MM.1S (cell line): ENCODE results near the gene IFNL3.

Experiments
- DNase-seq: peaks from one replicate; pipeline ENCODE4 v3.0.0-alpha.2; 2015
- H2AFZ ChIP-seq: fragments of 300-600 bp; sonication (generic); 2 replicates; pipeline ENCODE4 v1.6.0; 2016; ENCODE audit warnings: antibody characterized with exemption, low read length
- H3F3A ChIP-seq: fragments of 300-600 bp; sonication (generic); 2 replicates; pipeline ENCODE4 v1.6.1; 2016; ENCODE audit warnings: mild to moderate bottlenecking, antibody characterized with exemption, low read length, moderate library complexity, mixed read lengths; ENCODE audit not compliant: insufficient read depth
- H3K27ac ChIP-seq: fragments of 300-600 bp; sonication (generic); 2 replicates; pipeline ENCODE4 v1.5.1; 2016; ENCODE audit warnings: mild to moderate bottlenecking, low read length
- H3K27me3 ChIP-seq: fragments of 300-600 bp; sonication (generic); replicated peaks from 2 replicates; pipeline ENCODE4 v1.6.0; 2016; ENCODE audit warnings: low read length; ENCODE audit not compliant: insufficient read depth
- H3K36me3 ChIP-seq: fragments of 300-600 bp; sonication (generic); replicated peaks from 2 replicates; pipeline ENCODE4 v1.6.1; 2016; ENCODE audit warnings: mild to moderate bottlenecking, low read length, mixed read lengths; ENCODE audit not compliant: insufficient read depth
- H3K4me1 ChIP-seq: fragments of 300-600 bp; sonication (generic); 2 replicates; pipeline ENCODE4 v1.6.1; 2016; ENCODE audit warnings: low read length, mixed read lengths
- H3K4me2 ChIP-seq: fragments of 300-600 bp; sonication (generic); 2 replicates; pipeline ENCODE4 v1.6.0; 2016; ENCODE audit warnings: low read depth, low read length
- H3K4me3 ChIP-seq: fragments of 300-600 bp; sonication (generic); 2 replicates; pipeline ENCODE4 v1.5.1; 2016; ENCODE audit warnings: low read length, mixed read lengths
- H3K79me2 ChIP-seq: fragments of 300-600 bp; sonication (generic); 2 replicates; pipeline ENCODE4 v1.6.1; 2016; ENCODE audit warnings: mixed run types, low read length, mixed read lengths
- H3K9ac ChIP-seq: fragments of 300-600 bp; sonication (generic); 2 replicates; pipeline ENCODE4 v1.6.1; 2016; ENCODE audit warnings: low read length, mixed read lengths
- H3K9me2 ChIP-seq: fragments of 300-600 bp; sonication (generic); replicated peaks from 2 replicates; pipeline ENCODE4 v1.6.1; 2016; ENCODE audit warnings: mild to moderate bottlenecking, low read length, mixed read lengths; ENCODE audit not compliant: insufficient read depth
- H3K9me3 ChIP-seq: fragments of 300-600 bp; sonication (generic); replicated peaks from 2 replicates; pipeline ENCODE4 v1.6.1; 2016; ENCODE audit warnings: mild to moderate bottlenecking, low read length, mixed read lengths; ENCODE audit not compliant: insufficient read depth
- H4K20me1 ChIP-seq: fragments of 300-600 bp; sonication (generic); 2 replicates; pipeline ENCODE4 v1.6.1; 2016; ENCODE audit warnings: mild to moderate bottlenecking, low read length, moderate library complexity, mixed read lengths; ENCODE audit not compliant: insufficient read depth
- EZH2 ChIP-seq: fragments of 300-600 bp; sonication (generic); optimal IDR thresholded peaks from 2 replicates; pipeline ENCODE3; 2017; ENCODE audit warnings: low read depth, mild to moderate bottlenecking, antibody characterized with exemption, low read length, mixed read lengths
- EZH2phosphoT487 ChIP-seq: fragments of 300-600 bp; sonication (generic); IDR thresholded peaks from 2 replicates; pipeline ENCODE4 v1.6.1; 2018; ENCODE audit warnings: antibody characterized with exemption, low read length
- TF ChIP-seq, protein P1 (sequence below): fragments of 300-600 bp; sonication (generic); IDR thresholded peaks from 2 replicates; pipeline ENCODE4 v1.5.1; 2016; ENCODE audit warnings: antibody characterized with exemption, low read length, mixed read lengths

IFNL3 gene

DNA sequence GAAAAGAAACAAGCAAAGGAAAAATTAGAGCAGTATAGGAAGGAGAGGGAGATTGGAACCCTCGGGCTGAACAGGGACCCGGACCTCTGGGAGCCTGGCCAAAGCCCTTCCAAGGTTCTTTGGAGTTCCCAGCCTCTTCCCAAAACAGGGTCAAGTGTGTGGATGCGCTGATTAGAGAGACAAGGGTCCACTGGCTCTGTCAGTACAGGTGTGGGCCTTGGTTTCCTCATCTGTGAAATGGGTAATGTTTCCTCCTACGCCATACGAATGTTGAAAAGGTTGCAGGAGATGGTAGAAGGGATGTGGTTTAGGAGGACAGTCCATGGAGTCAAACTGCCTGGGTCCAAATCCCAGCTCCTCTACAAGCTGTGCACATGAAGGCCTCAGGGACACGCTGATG, 38.7 kb downstream of the IFNL3 start:
- peaks cover 75% of the 10 kb centered on the region for H3K27me3 ChIP-seq
- no peaks in the 10 kb centered on the region for H4K20me1 ChIP-seq
- no peak overlapping the region for H3K9ac ChIP-seq
- no peak overlapping the region for H3K27ac ChIP-seq
- TF ChIP-seq EZH2 (no peak), EZH2phosphoT487 (no peak)
- TF ChIP-seq, protein P1, sequence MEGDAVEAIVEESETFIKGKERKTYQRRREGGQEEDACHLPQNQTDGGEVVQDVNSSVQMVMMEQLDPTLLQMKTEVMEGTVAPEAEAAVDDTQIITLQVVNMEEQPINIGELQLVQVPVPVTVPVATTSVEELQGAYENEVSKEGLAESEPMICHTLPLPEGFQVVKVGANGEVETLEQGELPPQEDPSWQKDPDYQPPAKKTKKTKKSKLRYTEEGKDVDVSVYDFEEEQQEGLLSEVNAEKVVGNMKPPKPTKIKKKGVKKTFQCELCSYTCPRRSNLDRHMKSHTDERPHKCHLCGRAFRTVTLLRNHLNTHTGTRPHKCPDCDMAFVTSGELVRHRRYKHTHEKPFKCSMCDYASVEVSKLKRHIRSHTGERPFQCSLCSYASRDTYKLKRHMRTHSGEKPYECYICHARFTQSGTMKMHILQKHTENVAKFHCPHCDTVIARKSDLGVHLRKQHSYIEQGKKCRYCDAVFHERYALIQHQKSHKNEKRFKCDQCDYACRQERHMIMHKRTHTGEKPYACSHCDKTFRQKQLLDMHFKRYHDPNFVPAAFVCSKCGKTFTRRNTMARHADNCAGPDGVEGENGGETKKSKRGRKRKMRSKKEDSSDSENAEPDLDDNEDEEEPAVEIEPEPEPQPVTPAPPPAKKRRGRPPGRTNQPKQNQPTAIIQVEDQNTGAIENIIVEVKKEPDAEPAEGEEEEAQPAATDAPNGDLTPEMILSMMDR, result no peak
- H2AFZ ChIP-seq, result no peak overlapping the region
- H3K79me2 ChIP-seq, result no peaks in the 10 kb centered on the region
- DNase-seq, result no peak
- H3K4me3 ChIP-seq, result no peak overlapping the region
- H3K9me2 ChIP-seq, result no peaks in the 10 kb centered on the region
- no peaks in the 10 kb centered on the region for H3F3A ChIP-seq
- H3K9me3 ChIP-seq, result no peaks in the 10 kb centered on the region
- H3K4me1 ChIP-seq, result no peaks in the 10 kb centered on the region
- H3K4me2 ChIP-seq, result no peak overlapping the region
- no peaks in the 10 kb centered on the region for H3K36me3 ChIP-seq

DNA sequence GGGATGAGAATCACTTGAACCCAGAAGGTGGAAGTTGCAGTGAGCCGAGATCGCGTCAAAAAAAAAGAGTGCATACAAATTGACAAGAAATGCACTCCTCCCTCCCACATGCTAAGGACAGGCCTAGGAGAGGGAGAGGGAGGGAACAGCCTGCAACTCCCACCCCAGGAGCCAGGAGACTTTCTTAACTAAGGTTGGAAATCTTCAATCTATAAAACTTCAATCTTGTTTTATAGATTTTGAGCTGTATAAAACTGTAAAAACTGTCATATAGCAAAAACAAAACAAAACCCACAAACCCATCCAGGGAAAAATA, 39.4 kb downstream of the IFNL3 start:
- no peaks in the 10 kb centered on the region for H3K9me3 ChIP-seq
- no peak overlapping the region for H3K9ac ChIP-seq
- no peak overlapping the region for H2AFZ ChIP-seq
- no peaks in the 10 kb centered on the region for H3K4me1 ChIP-seq
- H3K79me2 ChIP-seq, result no peaks in the 10 kb centered on the region
- H3K4me2 ChIP-seq, result no peak overlapping the region
- H3K9me2 ChIP-seq, result no peaks in the 10 kb centered on the region
- H3K36me3 ChIP-seq, result no peaks in the 10 kb centered on the region
- no peaks in the 10 kb centered on the region for H4K20me1 ChIP-seq
- TF ChIP-seq, protein P1, result no peak
- TF ChIP-seq EZH2 (no peak), EZH2phosphoT487 (no peak)
- peaks cover 82% of the 10 kb centered on the region for H3K27me3 ChIP-seq
- no peak overlapping the region for H3K4me3 ChIP-seq
- H3F3A ChIP-seq, result no peaks in the 10 kb centered on the region
- H3K27ac ChIP-seq, result no peak overlapping the region
- no peak for DNase-seq

DNA sequence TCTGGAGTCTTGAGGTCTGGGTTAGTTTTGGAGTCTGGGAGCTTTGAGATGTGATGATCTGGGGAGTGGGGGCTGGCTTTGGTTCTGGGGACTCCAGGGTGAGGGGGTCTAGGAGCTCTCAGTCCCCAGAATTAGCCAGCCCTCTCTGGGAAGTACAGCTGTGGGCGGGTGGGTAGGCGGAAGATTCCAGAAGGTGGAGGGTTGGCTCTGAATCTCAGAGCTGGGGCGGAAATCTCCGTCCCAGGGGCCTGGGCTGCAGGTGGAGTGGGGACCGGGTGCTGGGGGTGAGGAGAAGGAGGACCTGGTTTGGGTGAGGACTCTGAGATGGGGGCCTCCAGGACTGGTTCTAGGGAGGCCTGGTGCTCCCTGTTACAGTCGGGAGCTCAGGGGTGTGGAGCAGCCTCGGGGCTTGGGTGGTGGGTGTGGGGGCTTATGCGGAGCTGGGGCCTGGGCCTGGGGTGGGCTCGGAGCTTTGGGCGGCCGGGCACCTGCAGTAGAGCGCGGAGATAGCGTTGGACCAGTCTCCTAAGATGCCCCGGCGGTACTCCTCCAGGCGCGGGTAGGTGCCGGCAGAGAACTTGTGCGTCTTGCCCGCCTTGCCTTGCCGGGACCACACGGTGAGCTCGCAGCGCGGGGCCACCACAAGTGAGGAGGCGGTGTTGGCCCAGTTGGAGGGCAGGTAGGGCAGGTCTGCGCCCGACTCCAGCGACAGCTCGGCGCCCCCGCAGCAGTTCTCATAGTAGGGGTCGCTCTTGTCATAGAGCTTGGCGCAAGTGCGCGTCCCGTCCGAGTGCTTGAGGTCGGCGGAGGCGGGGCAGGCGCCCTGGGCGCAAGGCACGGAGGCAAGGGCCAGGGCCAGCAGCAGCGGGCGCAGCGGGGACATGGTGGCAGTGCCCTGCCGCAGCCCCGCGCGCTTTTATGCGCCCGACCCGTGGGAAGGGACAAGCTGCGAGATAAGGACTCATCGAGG, 41.1 kb downstream of the IFNL3 start, which contains the start of gene SYCN:
SYCN (minus strand) TSS at position 892 of the 970 bp plus-strand sequence; CDS start at position 883, 9 bp downstream.
- H3K9me2 ChIP-seq, result no peaks in the 10 kb centered on the region
- no peaks in the 10 kb centered on the region for H3K36me3 ChIP-seq
- no peak within 1 kb of the TSS for H3K9ac ChIP-seq
- H3K27me3 ChIP-seq, result peaks cover 88% of the 10 kb centered on the region
- no peaks in the 10 kb centered on the region for H3F3A ChIP-seq
- no peak within 1 kb of the TSS for H2AFZ ChIP-seq
- no peaks in the 10 kb centered on the region for H3K4me1 ChIP-seq
- H3K4me3 ChIP-seq, result no peak within 1 kb of the TSS
- H3K79me2 ChIP-seq, result no peaks in the 10 kb centered on the region
- DNase-seq, result no peak
- no peak within 1 kb of the TSS for H3K27ac ChIP-seq
- H3K4me2 ChIP-seq, result no peak within 1 kb of the TSS
- TF ChIP-seq EZH2phosphoT487 (no peak), EZH2 (no peak)
- TF ChIP-seq, protein P1, result no peak
- H3K9me3 ChIP-seq, result no peaks in the 10 kb centered on the region
- no peaks in the 10 kb centered on the region for H4K20me1 ChIP-seq
